Right cardiac atrium (tissue), 5 donors: ENCODE measurements around the gene KCNT2. TPM values are rescaled to one million over a fixed set of nuclear protein-coding genes. Genes with fewer than 3 reads are reported as not detected.

ENCODE experiments used
- ATAC-seq, 2 donors: fragments of 200-7000 bp; cut with Tn5 transposase; one replicate each; pipeline versions ENCODE4 v1.8.0 to v1.9.1; 2020; ENCODE audit warnings: moderate library complexity in 2 of 2, mild to moderate bottlenecking in 1 of 2
- DNase-seq, 3 donors: peaks; one replicate each; pipeline ENCODE4 v3.0.0-alpha.2; 2020
- H3K27ac ChIP-seq: one replicate; pipeline ENCODE4 v1.5.1; 2013; ENCODE audit warnings: mild to moderate bottlenecking, low read length, control low read depth, moderate library complexity
- H3K27me3 ChIP-seq: one replicate; pipeline ENCODE4 v1.6.1; 2013; ENCODE audit not compliant: control insufficient read depth, insufficient read depth
- H3K4me1 ChIP-seq: one replicate; pipeline ENCODE4 v1.6.1; 2013; ENCODE audit warnings: low read length; ENCODE audit not compliant: control insufficient read depth, insufficient read depth
- H3K4me3 ChIP-seq: one replicate; pipeline ENCODE4 v1.5.1; 2013; ENCODE audit warnings: low read length, control low read depth
- H3K9me3 ChIP-seq: one replicate; pipeline ENCODE4 v1.6.1; 2013; ENCODE audit warnings: low read length; ENCODE audit not compliant: control insufficient read depth
- WGBS: extraction: QIAGEN DNeasy Blood & Tissue Kit; methylation state at CpG from one replicate; pipeline ENCODE4 v1.1.7; 2013; 5-methylcytosine and 5-hydroxymethylcytosine counted together
- intact Hi-C, 4 donors: fragments of 100-400 bp; cut with DNase I; formaldehyde crosslinking; loops; one replicate each; pipeline versions ENCODE4 v1.11.0 to v1.14.0; 2022 to 2023
- polyA plus RNA-seq: library from polyadenylated mRNA; stranded (reverse); fragments of 200-250 nt; gene quantifications from one replicate; pipeline ENCODE4 v1.2.3, GENCODE V29; 2013
- total RNA-seq, 4 donors: library from RNA; stranded (reverse); fragmentation: NEBNext Ultra II Directional; extraction: Animal tissue kit (Norgen Biotek cat#: 25700); gene quantifications; one replicate each; pipeline ENCODE4 v1.2.1, GENCODE V29; 2021
- donor health status: healthy with polysubstance abuse.
- donor health status: DM: no; HTN: yes; CAD: no.
- donor health status: DM: no; HTN: no; CAD: no.
- donor health status: DM: no; HTN: yes; CAD: no; lungs with severe emphysema.
- donor health status: DM: yes; HTN: yes; CAD: no.

KCNT2 gene
- total and polyA plus RNA-seq, 5 donors, result 1.9 to 7.1 (median 4.1) TPM

DNA sequence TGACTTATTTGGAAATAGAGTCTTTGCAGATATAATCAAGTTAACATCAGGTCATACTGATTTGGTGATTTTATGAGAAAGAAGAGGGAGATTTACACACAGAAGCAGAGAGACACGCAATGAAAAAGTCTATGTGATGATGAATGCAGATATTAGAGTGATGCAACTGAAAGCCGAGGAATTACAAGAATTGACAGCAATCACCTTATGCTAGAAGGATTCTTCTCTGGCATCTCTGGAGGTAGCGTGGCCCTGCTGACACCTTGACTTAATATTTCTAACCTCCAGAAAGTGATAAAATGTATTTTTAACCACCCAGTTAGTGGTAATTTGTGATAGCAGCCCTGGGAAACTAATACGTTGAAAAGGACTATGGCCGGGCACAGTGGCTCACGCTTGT is 29.4 kb upstream of the KCNT2 start:
- H3K9me3 ChIP-seq, result no peaks in the 10 kb centered on the region
- no peaks in the 10 kb centered on the region for H3K4me1 ChIP-seq
- ATAC-seq (no peak), DNase-seq (no peak)
- H3K27me3 ChIP-seq, result no peaks in the 10 kb centered on the region
- intact Hi-C loops, result no loop called here
- H3K4me3 ChIP-seq, result no peak overlapping the region
- 90% methylated on average over 6 of the region's 6 CpGs for WGBS
- no peak overlapping the region for H3K27ac ChIP-seq

DNA sequence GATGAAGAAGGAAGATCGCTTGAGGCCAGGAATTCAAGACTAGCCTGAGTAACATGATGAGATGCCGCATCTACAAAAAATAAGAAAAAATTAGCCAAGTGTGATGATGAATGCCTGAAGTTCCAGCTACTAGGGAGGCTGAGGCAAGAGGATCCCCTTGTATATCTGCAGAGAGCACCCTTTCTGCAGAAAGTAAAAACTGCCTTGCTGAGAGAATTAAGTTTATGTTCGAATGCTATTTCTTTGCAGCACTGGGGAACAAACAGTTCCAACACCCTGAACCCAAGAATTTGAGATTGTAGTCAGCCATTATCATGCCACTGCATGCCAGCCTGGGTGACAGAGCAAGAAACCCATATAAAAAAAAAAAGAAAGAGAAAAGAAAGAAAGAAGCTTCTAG is 20.6 kb upstream of the KCNT2 start:
- no peaks in the 10 kb centered on the region for H3K4me1 ChIP-seq
- H3K4me3 ChIP-seq, result no peak overlapping the region
- no peak overlapping the region for H3K27ac ChIP-seq
- H3K9me3 ChIP-seq, result no peaks in the 10 kb centered on the region
- intact Hi-C loops, result no loop called here
- ATAC-seq, result no peak
- no peak for DNase-seq
- WGBS, result 94% methylated on average over 3 of the region's 3 CpGs
- H3K27me3 ChIP-seq, result no peaks in the 10 kb centered on the region

DNA sequence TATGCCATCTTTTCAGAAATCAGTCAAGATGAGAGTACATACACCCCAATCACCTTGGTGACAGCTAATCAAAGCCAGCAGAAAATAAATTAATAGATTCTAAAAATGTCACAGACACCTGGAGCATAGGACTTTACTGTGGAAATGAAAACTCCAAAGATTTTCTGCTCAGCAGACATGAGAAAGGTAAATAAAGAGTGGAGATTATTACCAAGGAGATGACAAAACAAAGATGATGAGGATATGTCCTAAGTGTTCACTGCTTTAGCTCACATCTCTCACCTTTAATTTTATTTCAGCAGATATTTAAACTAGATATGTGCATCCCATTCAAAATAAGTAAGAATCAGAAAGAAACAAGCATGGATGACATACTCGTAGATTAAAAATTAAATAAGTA is 14.8 kb upstream of the KCNT2 start:
- WGBS, result 78% methylated on average over 1 of the region's 1 CpG
- intact Hi-C loops, result no loop called here
- H3K27ac ChIP-seq, result no peak overlapping the region
- DNase-seq (no peak), ATAC-seq (no peak)
- H3K9me3 ChIP-seq, result no peaks in the 10 kb centered on the region
- no peaks in the 10 kb centered on the region for H3K4me1 ChIP-seq
- H3K27me3 ChIP-seq, result no peaks in the 10 kb centered on the region
- H3K4me3 ChIP-seq, result no peak overlapping the region

DNA sequence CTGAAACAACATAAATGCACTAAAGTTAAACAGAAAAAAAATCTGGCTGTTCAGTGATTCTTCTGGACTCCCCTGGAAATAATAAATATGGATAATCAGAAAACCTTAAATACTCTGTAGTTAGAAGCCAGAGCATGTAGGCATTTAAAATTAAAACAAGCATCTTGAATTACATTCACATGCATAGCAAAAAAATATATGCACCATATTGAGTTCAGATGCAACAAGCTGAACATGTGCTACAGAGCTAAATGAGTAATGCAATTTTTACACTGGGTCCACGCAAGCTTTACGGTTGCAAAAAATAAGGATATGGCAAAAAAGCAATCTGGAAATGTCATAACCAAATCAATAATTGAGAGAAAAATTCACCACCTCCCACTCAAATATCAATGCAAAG is 11.5 kb upstream of the KCNT2 start:
- Histone ChIP-seq H3K9me3 (no peaks in the 10 kb centered on the region), H3K4me1 (no peaks in the 10 kb centered on the region), H3K27me3 (no peaks in the 10 kb centered on the region), H3K4me3 (no peak overlapping the region), H3K27ac (no peak overlapping the region)
- 96% methylated on average over 2 of the region's 2 CpGs for WGBS
- intact Hi-C loops, result no loop called here
- ATAC-seq (no peak), DNase-seq (no peak)

DNA sequence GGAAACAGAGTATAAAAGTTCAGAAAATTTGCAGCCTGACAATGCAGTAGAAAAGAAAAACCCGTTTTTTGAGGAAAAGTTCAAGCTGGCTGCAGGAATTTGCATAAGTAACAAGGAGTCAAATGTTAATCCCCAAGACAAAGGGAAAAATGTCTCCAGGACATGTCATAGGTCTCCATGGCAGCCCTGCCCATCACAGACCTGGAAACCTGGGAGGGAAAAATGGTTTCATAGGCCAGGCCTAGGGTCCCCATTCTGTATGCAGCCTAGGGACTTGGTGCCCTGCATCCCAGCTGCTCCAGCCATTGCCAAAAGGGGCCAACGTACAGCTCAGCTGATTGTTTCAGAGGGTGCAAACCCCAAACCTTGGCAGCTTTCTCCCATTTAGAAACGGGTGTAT is 3.6 kb upstream of the KCNT2 start:
- no peaks in the 10 kb centered on the region for H3K9me3 ChIP-seq
- ATAC-seq (no peak), DNase-seq (no peak)
- no peak overlapping the region for H3K27ac ChIP-seq
- H3K4me1 ChIP-seq, result no peaks in the 10 kb centered on the region
- 79% methylated on average over 3 of the region's 3 CpGs for whole genome bisulfite sequencing
- H3K27me3 ChIP-seq, result no peaks in the 10 kb centered on the region
- H3K4me3 ChIP-seq, result no peak overlapping the region
- intact Hi-C loops, result no loop called here

DNA sequence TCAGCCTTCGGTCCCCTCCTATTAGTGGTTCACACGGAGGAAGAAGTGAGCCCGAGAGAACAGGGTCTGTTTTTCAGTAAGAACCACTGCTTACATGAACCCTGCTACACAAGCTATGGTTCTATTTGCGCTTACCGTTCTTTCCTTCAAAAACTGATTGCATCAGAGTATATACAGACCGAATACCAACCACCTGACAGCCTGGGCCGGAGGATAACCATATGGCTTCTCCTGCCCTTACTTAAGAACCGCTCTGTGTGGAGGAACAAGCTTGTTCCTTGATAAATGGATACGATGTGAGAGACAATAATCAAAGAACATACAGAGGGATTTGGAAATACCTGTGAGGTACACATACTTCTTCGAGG is 1.1 kb upstream of the KCNT2 start:
- Histone ChIP-seq H3K27me3 (no peaks in the 10 kb centered on the region), H3K4me3 (peak overlapping the region; percentile 57), H3K4me1 (no peaks in the 10 kb centered on the region), H3K9me3 (no peaks in the 10 kb centered on the region), H3K27ac (peak overlapping the region; percentile 54)
- peak in 1 of 2 donors; percentile 19 for ATAC-seq
- 32% methylated on average over 10 of the region's 10 CpGs for WGBS
- peak in 1 of 3 donors; percentile 37 for DNase-seq
- intact Hi-C loops, result no loop called here

DNA sequence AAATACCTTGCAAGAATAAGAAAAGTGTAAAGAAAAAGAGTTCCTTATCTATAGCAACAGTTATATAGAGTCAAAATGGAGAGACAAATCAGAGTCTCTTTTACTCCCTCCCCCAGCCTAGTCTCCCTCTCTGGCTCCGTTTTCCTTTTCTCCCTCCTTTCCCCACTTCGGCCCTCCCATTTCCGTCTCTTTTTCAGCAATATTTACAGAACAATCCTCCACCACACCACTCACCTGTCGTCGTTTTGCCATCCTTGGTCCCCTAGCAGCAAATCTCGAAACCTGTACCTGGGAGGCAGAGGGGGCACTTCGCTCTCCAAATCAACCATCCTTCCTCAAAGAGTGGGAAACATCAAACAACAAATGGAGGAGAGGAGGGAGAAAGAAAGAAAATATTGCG is 259 bp downstream of the KCNT2 start:
- no peaks in the 10 kb centered on the region for H3K27me3 ChIP-seq
- peak overlapping the region; percentile 76 for H3K27ac ChIP-seq
- H3K9me3 ChIP-seq, result no peaks in the 10 kb centered on the region
- peak overlapping the region; percentile 57 for H3K4me3 ChIP-seq
- H3K4me1 ChIP-seq, result no peaks in the 10 kb centered on the region
- DNase-seq, result peak in 1 of 3 donors; percentile 27
- ATAC-seq, result peak; percentile 8 to 34
- WGBS, result under 1% methylated on average over 8 of the region's 8 CpGs
- intact Hi-C loops, result no loop called here

DNA sequence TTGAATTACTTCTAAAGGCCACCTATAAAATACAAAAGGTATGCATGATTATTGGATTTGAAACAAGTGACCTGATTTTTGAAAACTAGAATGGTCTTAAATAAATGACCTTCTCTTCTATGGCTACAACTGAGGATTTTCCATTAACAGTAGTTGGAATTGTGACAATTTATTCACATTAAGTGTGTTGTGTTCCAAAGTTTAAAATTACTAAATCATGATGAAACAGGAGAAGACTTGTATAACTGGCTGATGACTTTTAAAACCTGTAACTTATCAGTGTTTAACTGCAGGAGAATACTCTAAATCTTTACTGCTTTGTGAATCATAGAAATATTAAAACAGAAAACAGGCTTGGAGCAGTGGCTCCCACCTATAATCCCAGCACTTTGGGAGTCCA is 4.6 kb downstream of the KCNT2 start:
- DNase-seq (no peak), ATAC-seq (no peak)
- H3K9me3 ChIP-seq, result no peaks in the 10 kb centered on the region

DNA sequence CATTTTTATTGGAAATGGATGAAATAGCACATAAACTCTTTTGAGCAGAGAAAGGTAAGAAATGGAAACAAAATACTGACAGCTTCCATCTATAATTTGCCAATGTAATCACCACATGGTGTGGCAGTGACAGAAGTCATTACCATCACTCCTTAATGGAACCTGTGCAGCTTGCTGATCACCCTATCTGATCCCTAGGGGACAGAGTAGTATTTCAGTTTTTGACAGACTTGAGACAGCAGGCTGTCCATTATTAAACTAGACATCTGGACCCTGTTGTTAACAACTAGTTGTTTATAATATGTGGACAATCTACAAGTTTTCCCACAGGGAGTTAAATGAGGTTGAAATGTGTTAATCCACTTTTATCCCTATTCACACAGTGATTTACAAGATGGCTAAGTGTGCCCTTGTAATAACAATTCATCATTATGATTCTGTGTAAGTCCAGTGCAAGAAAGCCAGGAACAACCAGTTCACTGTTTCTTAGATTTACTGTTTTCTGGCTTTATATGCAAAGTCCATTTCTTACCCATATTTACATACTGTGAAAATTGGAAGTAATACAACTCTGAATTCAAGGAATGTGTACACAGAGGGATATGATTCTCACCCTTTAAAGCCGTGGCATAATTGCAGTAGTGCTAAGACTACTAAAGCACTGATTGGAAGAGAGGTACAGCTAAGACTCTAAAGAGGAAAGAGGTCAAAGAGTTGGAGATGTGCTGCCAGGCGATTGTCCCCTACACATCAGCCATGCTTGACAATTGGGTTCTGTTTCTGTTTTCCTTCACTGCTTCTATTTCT is 9.1 kb downstream of the KCNT2 start:
- Histone ChIP-seq H3K27me3 (no peaks in the 10 kb centered on the region), H3K4me3 (no peak overlapping the region), H3K27ac (no peak overlapping the region), H3K9me3 (no peaks in the 10 kb centered on the region), H3K4me1 (no peaks in the 10 kb centered on the region)
- intact Hi-C loops, result no loop called here
- no peak for DNase-seq
- ATAC-seq, result no peak
- 66% methylated on average over 2 of the region's 2 CpGs for WGBS

More for the DNA sequence above, 4.6 kb downstream of the KCNT2 start:
- Histone ChIP-seq H3K4me3 (no peak overlapping the region), H3K27ac (no peak overlapping the region), H3K4me1 (no peaks in the 10 kb centered on the region), H3K27me3 (no peaks in the 10 kb centered on the region)
- intact Hi-C loops, result no loop called here

DNA sequence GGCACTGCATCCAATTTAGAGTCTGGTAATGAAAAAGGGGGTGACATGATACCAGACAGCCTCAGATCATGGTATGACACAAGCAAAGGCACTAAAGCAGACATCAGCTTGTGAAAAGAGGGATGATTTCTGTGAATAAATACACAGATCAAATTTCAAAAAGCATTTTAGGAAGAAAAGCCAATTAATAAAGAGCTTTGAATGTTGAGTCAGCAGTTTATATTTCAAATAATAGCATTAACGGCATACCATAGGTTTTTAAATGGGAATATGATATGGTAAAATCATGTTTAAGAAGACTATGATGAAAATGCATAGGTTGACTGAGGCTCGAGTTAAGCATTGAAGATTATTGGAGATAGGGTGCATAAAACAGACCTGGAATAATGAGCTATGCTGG is 13.5 kb downstream of the KCNT2 start:
- H3K9me3 ChIP-seq, result no peaks in the 10 kb centered on the region
- H3K27me3 ChIP-seq, result no peaks in the 10 kb centered on the region
- H3K4me1 ChIP-seq, result no peaks in the 10 kb centered on the region
- 87% methylated on average over 2 of the region's 2 CpGs for WGBS
- no peak overlapping the region for H3K4me3 ChIP-seq
- intact Hi-C loops, result no loop called here
- H3K27ac ChIP-seq, result no peak overlapping the region
- DNase-seq, result no peak
- ATAC-seq, result no peak

DNA sequence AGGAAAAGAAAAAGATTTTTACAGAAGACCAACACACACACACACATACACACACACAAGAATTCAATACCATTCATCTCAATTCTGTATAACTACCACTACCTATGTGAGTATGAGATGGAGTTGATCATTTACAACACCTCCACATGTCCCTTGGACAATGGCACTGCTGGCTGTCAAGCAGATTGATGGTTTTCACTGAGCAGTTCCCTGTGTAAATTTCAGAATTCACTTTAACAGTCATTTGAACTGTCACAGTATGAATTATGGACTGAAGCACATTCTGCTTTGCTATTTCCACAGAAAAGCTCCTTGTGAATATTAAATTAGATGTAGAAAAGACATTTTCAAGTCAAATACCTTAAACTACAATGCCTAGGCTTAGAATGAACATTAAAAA is 14.3 kb downstream of the KCNT2 start:
- Histone ChIP-seq H3K27me3 (no peaks in the 10 kb centered on the region), H3K27ac (no peak overlapping the region), H3K4me1 (no peaks in the 10 kb centered on the region), H3K9me3 (no peaks in the 10 kb centered on the region), H3K4me3 (no peak overlapping the region)
- intact Hi-C loops, result no loop called here
- ATAC-seq, result no peak
- no peak for DNase-seq

DNA sequence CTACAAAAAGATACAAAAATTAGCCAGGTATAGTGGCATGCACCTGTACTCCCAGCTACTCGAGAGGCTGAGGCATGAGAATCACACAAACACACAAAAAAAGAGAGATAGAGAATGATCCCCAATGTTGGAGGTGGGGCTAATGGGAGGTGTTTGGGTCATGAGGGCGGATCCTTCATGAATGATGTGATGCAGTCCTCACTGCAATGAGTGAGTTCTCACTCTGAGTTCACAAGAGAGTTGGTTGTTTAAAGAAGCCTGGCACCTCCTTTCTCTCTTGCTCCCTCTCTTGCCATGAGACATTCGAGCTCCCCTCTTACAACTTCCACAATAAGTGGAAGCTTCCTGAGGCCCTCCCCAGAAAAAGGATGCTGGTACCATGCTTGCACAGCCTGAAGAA is 17.3 kb downstream of the KCNT2 start:
- 86% methylated on average over 3 of the region's 3 CpGs for WGBS
- H3K4me3 ChIP-seq, result no peak overlapping the region

More for the DNA sequence above, 17.3 kb downstream of the KCNT2 start:
- no peak overlapping the region for H3K27ac ChIP-seq
- ATAC-seq (no peak), DNase-seq (no peak)
- intact Hi-C loops, result no loop called here
- no peaks in the 10 kb centered on the region for H3K9me3 ChIP-seq
- no peaks in the 10 kb centered on the region for H3K4me1 ChIP-seq
- H3K27me3 ChIP-seq, result no peaks in the 10 kb centered on the region
